Measurements from ENCODE around the gene ASCC1. TPM values are rescaled to one million over a fixed set of nuclear protein-coding genes. Genes with fewer than 3 reads are reported as not detected.

ASCC1 gene
- total RNA-seq, 2 experiments from 2014 or later = 50.9 to 52.5 TPM

DNA sequence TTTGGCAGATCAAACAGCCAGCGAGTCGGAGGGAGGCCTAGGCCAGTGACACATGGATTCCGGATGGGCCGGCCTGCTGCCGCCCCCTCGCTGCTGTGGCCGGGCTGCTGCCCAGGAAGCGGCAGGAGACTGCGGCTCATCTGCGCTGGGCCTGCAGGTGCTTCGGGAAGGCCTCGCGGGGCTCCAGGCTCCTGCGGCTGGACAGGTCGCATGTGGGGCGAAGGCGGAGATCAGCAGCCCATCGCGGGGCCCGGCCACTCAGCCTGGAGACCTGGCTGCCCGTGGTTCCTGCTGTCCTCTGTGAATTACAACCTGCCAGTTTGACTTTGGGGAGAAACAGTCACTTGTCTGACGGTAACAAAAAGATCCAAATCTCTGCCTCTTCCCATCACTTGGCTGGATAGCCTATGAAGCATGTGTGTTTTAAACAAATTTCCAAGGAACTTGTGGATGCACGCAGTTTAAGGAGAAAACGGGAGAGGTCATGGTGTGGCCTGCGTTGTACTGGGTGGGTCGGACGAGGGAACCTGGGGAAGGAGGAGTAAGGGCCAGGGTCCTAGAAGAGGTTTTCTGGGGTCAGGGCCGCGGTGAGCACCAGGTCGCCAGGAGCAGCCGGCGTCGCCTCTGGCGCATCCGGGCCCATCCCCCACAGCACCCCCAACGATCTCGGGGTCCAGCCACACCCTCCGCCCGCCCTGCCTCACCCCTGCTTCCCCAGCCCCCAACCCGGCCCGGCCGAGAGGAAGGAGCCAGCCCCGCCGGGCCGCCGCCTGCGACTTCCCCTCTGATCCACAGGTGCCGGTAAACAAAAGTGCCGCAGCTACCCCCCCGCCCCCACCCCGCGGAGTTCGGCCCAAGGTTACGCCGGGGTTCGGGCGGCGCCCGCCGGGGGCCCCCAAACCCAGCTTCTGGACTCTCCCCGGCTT lies 129.3 kb downstream of the ASCC1 start:
- ChIA-PET CTCF (interaction anchor here (0.7 to 4.0 kb wide), 5 partner anchors 38 to 250 kb away, joined by 3 to 15 read pairs (median 4); no protein-coding TSS in a partner anchor), POLR2A (interaction anchor here (1.1 to 3.0 kb wide), 7 partner anchors 8 to 247 kb away, joined by 3 to 16 read pairs (median 4); partner anchors contain the start of gene DDIT4)
- DNase-seq = peak; percentile 72
- Mint-ChIP-seq H3K4me1 (ENCODE audit: low read depth) (peaks cover 57% of the 10 kb centered on the region), H3K36me3 (peaks cover 38% of the 10 kb centered on the region), H3K4me3 (peak overlapping the region; percentile 91), H3K9me3 (no peaks in the 10 kb centered on the region), H3K27ac (peak overlapping the region; percentile 92), H3K27me3 (no peaks in the 10 kb centered on the region)
- intact Hi-C loops (cut with micrococcal nuclease) = loop anchor here (5.0 kb wide), 1 partner anchor 36 kb away; no protein-coding TSS in a partner anchor

DNA sequence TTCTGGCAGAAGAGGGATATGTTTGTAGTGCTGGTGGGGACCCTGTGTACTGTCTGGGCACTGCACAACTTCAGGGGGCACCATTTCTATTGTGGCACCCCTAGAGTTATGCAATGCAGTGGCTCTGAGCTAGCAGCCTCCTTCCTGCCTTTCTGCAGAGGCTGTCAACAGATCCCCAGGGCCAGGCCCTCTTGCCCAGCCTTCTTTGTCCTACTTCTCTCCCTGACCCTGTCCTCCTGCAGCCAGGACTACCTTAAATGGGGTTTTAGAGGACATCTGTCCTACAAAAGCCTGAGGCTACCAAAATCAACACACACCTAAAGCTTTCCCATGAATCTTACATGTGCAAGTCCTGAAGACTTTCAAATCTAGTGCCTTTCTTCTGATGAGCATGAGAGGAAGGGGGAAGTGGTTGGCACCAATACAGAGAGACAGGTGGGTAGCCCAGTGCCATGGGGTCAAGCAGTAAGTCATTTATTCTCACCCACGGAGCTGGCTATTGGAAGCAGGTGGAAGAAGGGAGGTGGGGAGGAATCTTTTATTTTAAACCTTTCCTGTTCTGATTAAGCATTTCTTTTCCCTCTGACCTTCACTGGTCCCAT lies 130.1 kb downstream of the ASCC1 start:
- peak overlapping the region; percentile 92 for H3K27ac Mint-ChIP-seq
- peaks cover 64% of the 10 kb centered on the region for H3K4me1 Mint-ChIP-seq (ENCODE audit: low read depth)
- H3K4me3 Mint-ChIP-seq = peak overlapping the region; percentile 91
- H3K9me3 Mint-ChIP-seq = no peaks in the 10 kb centered on the region
- ChIA-PET CTCF (interaction anchor here (0.6 to 4.0 kb wide), 5 partner anchors 38 to 246 kb away, joined by 3 to 15 read pairs (median 4); no protein-coding TSS in a partner anchor), POLR2A (interaction anchor here (1.1 to 1.6 kb wide), 2 partner anchors 12 to 129 kb away, joined by 3 to 4 read pairs; no protein-coding TSS in a partner anchor)
- DNase-seq = peak; percentile 12
- H3K36me3 Mint-ChIP-seq = peaks cover 41% of the 10 kb centered on the region
- no peaks in the 10 kb centered on the region for H3K27me3 Mint-ChIP-seq
- intact Hi-C loops (cut with micrococcal nuclease) = loop anchor here (5.0 kb wide), 1 partner anchor 36 kb away; no protein-coding TSS in a partner anchor

DNA sequence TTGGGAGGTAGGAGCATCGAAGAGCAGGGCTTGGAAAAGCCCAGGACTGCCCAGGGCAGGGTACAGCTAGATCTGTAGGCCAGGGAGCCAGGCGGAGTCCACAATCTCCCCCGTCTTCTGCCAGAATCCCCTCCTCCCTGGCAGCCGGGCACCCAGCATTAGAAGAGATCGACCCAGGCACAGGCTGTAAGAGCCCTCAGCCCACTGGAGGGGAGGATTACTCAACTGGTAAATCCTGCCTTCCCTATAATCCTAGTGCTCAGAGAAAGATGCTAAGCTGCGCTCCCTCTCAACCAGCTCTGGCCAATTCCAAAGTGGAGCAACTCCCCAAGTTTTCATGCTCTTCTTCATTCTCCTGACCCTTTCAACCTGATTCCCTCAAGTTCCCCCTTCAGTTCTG lies 130.9 kb downstream of the ASCC1 start:
- peak overlapping the region; percentile 92 for H3K27ac Mint-ChIP-seq
- peak overlapping the region; percentile 91 for H3K4me3 Mint-ChIP-seq
- ChIA-PET POLR2A (interaction anchor here (0.5 to 1.6 kb wide), 2 partner anchors 11 to 12 kb away, joined by 3 to 4 read pairs; no protein-coding TSS in a partner anchor), CTCF (interaction anchor here (1.0 to 4.0 kb wide), 5 partner anchors 37 to 247 kb away, joined by 3 to 15 read pairs (median 4); no protein-coding TSS in a partner anchor)
- intact Hi-C loops (cut with micrococcal nuclease) = loop anchor here (5.0 kb wide), 1 partner anchor 37 kb away; no protein-coding TSS in a partner anchor
- H3K27me3 Mint-ChIP-seq = no peaks in the 10 kb centered on the region
- peak; percentile 8 for DNase-seq
- no peaks in the 10 kb centered on the region for H3K9me3 Mint-ChIP-seq
- H3K36me3 Mint-ChIP-seq = peaks cover 41% of the 10 kb centered on the region
- H3K4me1 Mint-ChIP-seq (ENCODE audit: low read depth) = peaks cover 70% of the 10 kb centered on the region

DNA sequence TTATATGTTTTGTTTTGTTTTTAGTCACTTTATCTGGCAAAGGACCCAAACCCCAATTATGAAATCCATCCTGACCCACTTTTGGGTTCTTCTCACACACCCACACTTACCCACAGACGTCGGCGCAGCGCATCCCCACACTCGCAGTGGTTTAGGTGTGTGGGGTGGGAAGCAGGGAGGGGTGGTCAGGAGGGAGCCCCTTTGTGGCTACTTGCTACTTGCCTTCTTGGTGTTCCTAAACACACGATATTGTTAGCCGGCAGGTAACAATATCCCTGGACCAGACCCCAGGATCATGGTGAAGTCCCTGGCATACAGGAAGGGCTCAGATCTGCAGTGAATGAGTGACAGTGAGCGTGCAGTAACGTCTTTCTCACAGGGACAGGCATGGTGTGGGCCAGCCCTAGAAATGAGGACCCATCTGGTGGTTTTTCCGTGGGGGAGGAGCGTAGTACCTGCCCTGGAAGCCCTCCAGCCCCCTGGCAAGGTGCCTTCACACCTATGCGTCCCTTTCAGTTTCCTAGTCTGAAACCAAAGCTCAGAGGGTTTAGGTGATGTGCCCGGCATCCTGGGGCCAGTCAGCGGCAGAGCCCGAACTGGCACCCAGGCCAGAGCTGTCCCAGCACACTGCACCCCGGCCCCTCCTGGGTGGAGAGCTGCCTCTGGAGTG lies 132.2 kb downstream of the ASCC1 start:
- POLR2A ChIA-PET = no interaction called here
- peak overlapping the region; percentile 91 for H3K4me3 Mint-ChIP-seq
- intact Hi-C loops (cut with micrococcal nuclease) = loop anchor here (1.0 to 5.0 kb wide), 2 partner anchors 25 to 178 kb away; no protein-coding TSS in a partner anchor
- peak overlapping the region; percentile 92 for H3K27ac Mint-ChIP-seq
- no peaks in the 10 kb centered on the region for H3K9me3 Mint-ChIP-seq
- DNase-seq = peak; percentile 80
- H3K4me1 Mint-ChIP-seq (ENCODE audit: low read depth) = peaks cover 71% of the 10 kb centered on the region
- CTCF ChIA-PET = interaction anchor here (0.9 to 4.0 kb wide), 3 partner anchors 36 to 254 kb away, joined by 3 to 15 read pairs (median 6); no protein-coding TSS in a partner anchor
- H3K36me3 Mint-ChIP-seq = peaks cover 41% of the 10 kb centered on the region
- H3K27me3 Mint-ChIP-seq = no peaks in the 10 kb centered on the region

DNA sequence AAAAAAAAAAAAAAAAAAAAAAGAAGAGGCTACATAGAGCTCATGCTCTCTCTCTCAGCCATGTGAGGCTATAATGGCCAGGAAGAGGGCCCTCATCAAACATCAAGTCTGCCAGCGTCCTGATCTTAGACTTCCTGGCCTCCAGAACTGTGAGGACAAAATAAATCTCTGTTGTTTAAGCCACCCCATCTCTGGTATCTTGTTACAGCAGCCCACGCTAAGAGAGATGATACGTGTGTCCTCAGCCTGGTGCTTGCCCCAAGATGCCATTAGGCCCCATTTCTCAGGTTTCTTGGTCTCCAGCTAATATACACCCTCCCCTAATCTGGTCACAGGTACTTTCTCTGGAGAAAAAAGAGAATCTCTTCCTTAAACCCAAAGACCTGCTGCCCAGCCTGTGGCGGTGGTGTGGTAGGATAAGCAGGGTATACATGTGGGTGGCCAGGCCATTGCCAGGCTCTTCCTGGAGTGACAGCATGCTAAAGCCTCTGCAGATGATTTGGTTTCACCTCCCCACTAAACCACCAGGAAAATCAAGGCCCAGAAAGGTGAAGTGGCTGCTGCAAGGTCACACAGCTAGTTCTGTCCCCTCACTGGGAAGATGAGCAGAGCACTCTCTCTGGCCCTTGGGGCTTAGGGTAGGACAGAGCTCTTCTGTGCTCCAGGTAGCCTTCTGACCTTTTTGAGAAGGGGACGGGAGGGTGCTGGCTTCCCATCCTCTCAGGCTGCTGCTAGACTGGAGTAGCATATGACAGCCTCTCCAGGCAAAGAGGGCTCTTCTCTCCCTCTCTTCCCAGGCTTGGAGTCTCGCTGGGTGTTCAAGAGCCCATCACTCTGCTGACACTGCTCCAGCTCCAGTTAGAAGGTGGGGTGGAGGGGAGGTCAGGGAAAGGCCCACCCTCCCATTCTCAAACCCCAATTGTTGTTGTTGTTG lies 133.0 kb downstream of the ASCC1 start:
- Mint-ChIP-seq H3K27ac (peak overlapping the region; percentile 92), H3K4me1 (ENCODE audit: low read depth) (peaks cover 76% of the 10 kb centered on the region), H3K9me3 (no peaks in the 10 kb centered on the region), H3K4me3 (peak overlapping the region; percentile 91), H3K36me3 (peaks cover 40% of the 10 kb centered on the region), H3K27me3 (no peaks in the 10 kb centered on the region)
- DNase-seq = peak; percentile 14
- ChIA-PET CTCF (interaction anchor here (0.9 to 4.0 kb wide), 2 partner anchors 35 to 255 kb away, joined by 3 to 15 read pairs; no protein-coding TSS in a partner anchor), POLR2A (no interaction called here)
- intact Hi-C loops (cut with micrococcal nuclease) = loop anchor here (5.0 kb wide), 1 partner anchor 179 kb away; no protein-coding TSS in a partner anchor

DNA sequence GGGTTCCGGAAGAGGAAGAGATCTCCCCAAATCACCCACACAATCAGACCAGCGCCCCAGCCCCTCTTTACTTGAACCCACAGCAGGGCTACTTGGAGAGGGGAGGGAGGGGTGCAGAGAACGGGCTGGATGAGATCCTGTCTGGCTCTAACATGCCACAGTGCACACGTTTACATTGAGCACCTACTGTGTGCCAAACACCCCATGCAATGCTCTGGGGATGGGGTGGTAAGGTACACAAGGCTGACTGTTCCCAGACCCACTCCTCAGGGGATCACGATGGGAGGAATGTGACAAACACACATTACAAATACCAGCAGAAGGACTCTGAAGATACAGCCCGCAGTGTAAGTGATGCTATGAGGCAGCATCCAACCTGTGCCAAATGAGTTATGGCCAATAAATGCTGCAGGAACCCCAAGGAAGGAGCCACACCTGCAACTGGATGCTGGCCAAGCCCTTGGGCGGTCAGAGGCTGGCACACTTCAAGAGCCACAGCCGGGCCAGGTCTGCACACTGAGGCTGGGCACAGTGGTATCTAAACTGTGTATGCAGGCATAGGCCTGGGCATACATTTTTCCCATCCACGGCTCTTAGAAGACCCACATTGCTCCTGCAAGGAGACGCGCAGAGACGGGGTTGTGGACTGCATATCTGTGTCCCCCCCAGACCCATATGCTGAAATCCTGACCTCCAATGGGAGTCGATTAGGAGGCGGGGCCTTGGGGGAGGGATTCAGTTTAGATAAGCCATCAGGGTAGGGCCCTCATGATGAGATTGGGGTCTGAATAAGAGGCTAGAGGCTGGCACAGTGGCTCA lies 134.1 kb downstream of the ASCC1 start:
- H3K36me3 Mint-ChIP-seq = peaks cover 37% of the 10 kb centered on the region
- H3K27ac Mint-ChIP-seq = peak overlapping the region; percentile 86
- intact Hi-C loops (cut with micrococcal nuclease) = loop anchor here (5.0 kb wide), 1 partner anchor 180 kb away; no protein-coding TSS in a partner anchor
- DNase-seq = peak; percentile 8
- H3K4me3 Mint-ChIP-seq = peak overlapping the region; percentile 35
- CTCF ChIA-PET = no interaction called here
- POLR2A ChIA-PET = no interaction called here
- H3K9me3 Mint-ChIP-seq = no peaks in the 10 kb centered on the region
- H3K27me3 Mint-ChIP-seq = no peaks in the 10 kb centered on the region
- H3K4me1 Mint-ChIP-seq (ENCODE audit: low read depth) = peaks cover 86% of the 10 kb centered on the region

DNA sequence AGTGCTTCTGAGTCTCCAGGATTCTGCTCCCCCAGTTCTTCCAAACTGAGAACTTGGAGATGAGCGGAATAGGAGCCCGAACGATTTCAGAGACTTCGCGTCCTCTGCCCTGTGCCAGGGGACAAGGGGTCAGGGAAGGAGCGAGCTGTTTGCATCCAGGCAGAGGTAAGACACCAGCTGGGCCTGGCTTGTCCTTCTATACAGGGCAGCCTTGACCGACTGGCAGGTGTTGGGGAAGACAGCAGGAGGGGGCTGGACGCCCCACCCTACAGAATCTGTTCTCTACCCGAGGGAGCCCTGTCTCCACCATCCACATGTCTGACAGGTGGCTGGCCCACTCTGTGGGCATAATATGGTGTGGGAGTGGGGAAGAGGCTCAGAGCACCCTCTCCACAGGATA lies 134.9 kb downstream of the ASCC1 start:
- DNase-seq = peak; percentile 8
- intact Hi-C loops (cut with micrococcal nuclease) = loop anchor here (5.0 kb wide), 1 partner anchor 181 kb away; no protein-coding TSS in a partner anchor
- H3K36me3 Mint-ChIP-seq = peaks cover 30% of the 10 kb centered on the region
- peak overlapping the region; percentile 86 for H3K27ac Mint-ChIP-seq
- peaks cover 92% of the 10 kb centered on the region for H3K4me1 Mint-ChIP-seq (ENCODE audit: low read depth)
- ChIA-PET CTCF (no interaction called here), POLR2A (no interaction called here)
- no peaks in the 10 kb centered on the region for H3K9me3 Mint-ChIP-seq
- H3K4me3 Mint-ChIP-seq = no peak overlapping the region
- no peaks in the 10 kb centered on the region for H3K27me3 Mint-ChIP-seq

DNA sequence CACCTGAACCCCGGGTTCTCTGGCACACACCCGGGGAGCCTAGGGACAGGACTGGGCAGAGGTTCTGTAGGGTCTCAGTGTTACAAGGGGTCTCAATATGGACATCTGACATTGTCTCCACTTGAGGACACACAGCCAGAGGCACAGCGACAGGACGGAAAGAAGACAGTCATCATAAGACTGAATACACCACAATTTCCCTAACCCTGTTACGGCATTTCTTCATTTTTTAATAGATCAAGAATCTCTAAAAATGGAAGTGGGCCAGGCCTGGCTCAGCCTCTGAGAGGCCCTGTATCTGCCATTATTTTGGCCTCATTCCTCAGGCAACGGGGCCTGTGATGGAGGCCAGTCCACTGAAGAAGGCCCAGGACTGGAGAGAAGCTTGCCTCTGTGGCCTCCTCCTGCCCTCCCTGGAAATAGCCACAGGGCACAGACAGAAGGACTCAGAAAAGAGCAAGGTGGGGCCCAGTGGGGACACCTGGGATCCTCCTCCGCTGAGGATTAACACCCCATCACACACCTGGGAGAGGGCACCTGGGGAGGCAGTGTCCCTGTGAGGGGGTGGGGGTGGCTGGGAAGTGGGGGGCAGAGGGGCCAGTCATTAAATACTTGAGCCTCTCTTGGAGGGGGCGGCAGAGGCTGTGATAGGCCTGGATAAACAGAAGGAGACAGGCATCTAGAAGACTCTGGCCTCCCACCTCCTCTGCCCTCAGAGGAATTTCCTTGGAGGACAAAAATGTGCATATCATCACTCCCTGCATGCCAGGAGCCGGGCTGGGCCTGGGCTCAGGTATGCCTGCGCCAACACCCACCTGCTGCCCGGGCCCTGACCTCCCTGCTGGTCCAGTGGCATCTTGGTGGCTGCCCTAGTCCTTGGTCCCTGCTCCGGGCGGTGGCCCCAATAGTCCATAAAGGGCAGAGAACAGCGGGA lies 135.8 kb downstream of the ASCC1 start:
- Mint-ChIP-seq H3K27me3 (no peaks in the 10 kb centered on the region), H3K9me3 (no peaks in the 10 kb centered on the region), H3K36me3 (peaks cover 26% of the 10 kb centered on the region), H3K27ac (peak overlapping the region; percentile 86), H3K4me3 (peak overlapping the region; percentile 1), H3K4me1 (ENCODE audit: low read depth) (peaks cover 92% of the 10 kb centered on the region)
- ChIA-PET CTCF (interaction anchor here (1.3 to 2.0 kb wide), 3 partner anchors 14 to 184 kb away, joined by 4 to 9 read pairs (median 6); no protein-coding TSS in a partner anchor), POLR2A (interaction anchor here (0.7 to 1.4 kb wide), 2 partner anchors 9 to 13 kb away, joined by 3 to 4 read pairs; no protein-coding TSS in a partner anchor)
- intact Hi-C loops (cut with micrococcal nuclease) = loop anchor here (5.0 kb wide), 1 partner anchor 182 kb away; no protein-coding TSS in a partner anchor
- DNase-seq = no peak

DNA sequence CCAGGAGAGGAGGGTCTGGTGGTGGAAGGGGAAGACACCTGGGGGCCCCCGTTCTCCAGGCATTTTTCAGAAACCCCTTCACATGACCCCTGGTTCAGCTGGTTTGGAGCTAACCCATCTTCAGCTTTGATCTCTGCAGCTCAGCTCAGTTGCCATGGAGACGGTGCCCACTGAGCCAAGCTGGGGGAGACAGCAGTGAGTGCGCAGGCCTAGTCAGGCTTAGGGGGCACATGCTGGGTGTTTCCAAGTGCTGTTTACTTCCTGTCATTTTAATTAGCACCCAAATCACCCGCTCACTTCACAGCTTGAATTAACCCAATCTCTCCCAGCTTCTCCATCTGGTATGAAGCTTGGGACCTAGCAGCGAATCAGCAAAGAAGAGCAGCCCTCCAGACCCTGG lies 136.7 kb downstream of the ASCC1 start:
- Mint-ChIP-seq H3K4me1 (ENCODE audit: low read depth) (peaks cover 92% of the 10 kb centered on the region), H3K27me3 (no peaks in the 10 kb centered on the region), H3K36me3 (peaks cover 22% of the 10 kb centered on the region), H3K27ac (peak overlapping the region; percentile 86), H3K9me3 (no peaks in the 10 kb centered on the region), H3K4me3 (no peak overlapping the region)
- peak; percentile 61 for DNase-seq
- POLR2A ChIA-PET = interaction anchor here (0.9 to 1.7 kb wide), 4 partner anchors 8 to 137 kb away, joined by 4 read pairs; partner anchors contain the start of genes ANAPC16 and ASCC1
- CTCF ChIA-PET = interaction anchor here (0.8 to 2.0 kb wide), 7 partner anchors 9 to 260 kb away, joined by 3 to 9 read pairs (median 4); no protein-coding TSS in a partner anchor
- intact Hi-C loops (cut with micrococcal nuclease) = no loop called here
